Activated CD8-positive, alpha-beta memory T cell treated with anti-CD3 and anti-CD28 coated beads, Interleukin-2, amount 10 ng/mL, durations not matched to agents 7 days and 5 days (primary cell): ENCODE results near the gene CLDN14. TPM values are rescaled to one million over a fixed set of nuclear protein-coding genes. Genes with fewer than 3 reads are reported as not detected.

Experiments used
- ATAC-seq: fragments of 150-1000 bp; cut with Tn5 transposase; one replicate; pipeline ENCODE4 v1.10.0; 2021; ENCODE audit warnings: moderate library complexity
- CTCF ChIA-PET: fragments of 350-600 bp; sonication (Branson Sonifier 250); formaldehyde crosslinking; loops from one replicate; lab custom pipeline; 2021; ENCODE audit warnings: antibody characterized with exemption; lab: Charles Lee
- DNase-seq: peaks from one replicate; pipeline ENCODE4 v3.0.0-alpha.2; 2020
- H3K27ac Mint-ChIP-seq: one replicate; pipeline ENCODE4 v1.8.0; 2021; ENCODE audit warnings: mild to moderate bottlenecking, mixed read lengths
- H3K27me3 Mint-ChIP-seq: one replicate; pipeline ENCODE4 v1.8.0; 2021; ENCODE audit warnings: mixed read lengths
- H3K36me3 Mint-ChIP-seq: one replicate; pipeline ENCODE4 v1.8.0; 2021; ENCODE audit warnings: mild to moderate bottlenecking, mixed read lengths
- H3K4me1 Mint-ChIP-seq: one replicate; pipeline ENCODE4 v1.8.0; 2021; ENCODE audit warnings: mixed read lengths
- H3K4me3 Mint-ChIP-seq: one replicate; pipeline ENCODE4 v1.8.0; 2021; ENCODE audit warnings: mild to moderate bottlenecking, moderate library complexity, mixed read lengths
- H3K9me3 Mint-ChIP-seq: one replicate; pipeline ENCODE4 v1.8.0; 2022; ENCODE audit warnings: low read depth, mixed read lengths
- total RNA-seq, 2 experiments: library from RNA; stranded (reverse); gene quantifications; one replicate each; pipeline ENCODE4 v1.2.3, GENCODE V29; 2021

Gene CLDN14
- total RNA-seq, 2 experiments from 2014 or later, result not detected

DNA sequence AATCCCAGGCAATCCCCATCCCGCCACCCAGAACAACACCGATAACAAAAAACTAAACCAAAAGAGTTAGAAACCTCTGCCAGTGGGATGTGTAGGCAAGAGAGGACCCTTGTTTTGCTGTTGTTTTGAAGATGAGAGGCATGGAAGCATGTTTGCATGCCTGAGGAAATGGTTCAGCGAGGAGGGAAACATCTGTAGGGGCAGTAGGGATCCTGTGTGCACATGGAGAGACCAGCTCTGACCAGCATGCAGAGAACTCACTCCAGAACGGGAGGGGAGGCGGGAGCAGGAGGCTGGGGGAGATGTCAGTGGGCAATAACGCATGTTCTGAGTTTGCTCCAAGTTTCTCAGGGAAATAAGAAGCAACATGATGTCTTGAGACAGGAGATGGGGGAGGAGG, 5.3 kb downstream of the CLDN14 start:
- ATAC-seq, result no peak
- H3K27ac Mint-ChIP-seq, result no peak overlapping the region
- no peak overlapping the region for H3K4me3 Mint-ChIP-seq
- H3K36me3 Mint-ChIP-seq, result no peaks in the 10 kb centered on the region
- no peaks in the 10 kb centered on the region for H3K9me3 Mint-ChIP-seq
- H3K27me3 Mint-ChIP-seq, result peaks cover 13% of the 10 kb centered on the region
- CTCF ChIA-PET, result no interaction called here
- DNase-seq, result no peak
- peaks cover 8% of the 10 kb centered on the region for H3K4me1 Mint-ChIP-seq

DNA sequence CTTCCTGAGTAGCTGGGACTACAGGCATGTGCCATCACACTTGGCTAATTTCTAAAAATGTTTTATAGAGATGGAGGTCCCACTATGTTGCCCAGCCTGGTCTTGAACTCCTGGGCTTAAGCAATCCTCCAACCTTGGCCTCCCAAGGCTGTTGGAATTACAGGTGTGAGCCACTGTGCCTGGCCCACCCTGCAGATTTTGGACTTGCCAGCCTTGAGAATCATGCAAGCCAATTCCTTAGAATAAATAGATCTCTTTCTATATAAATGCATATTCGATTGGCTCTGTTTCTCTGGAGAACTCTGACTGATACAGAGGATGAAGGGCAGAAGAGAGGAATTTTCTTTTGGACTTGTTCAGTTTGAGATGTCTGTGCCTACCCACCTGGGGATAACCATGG, 6.7 kb downstream of the CLDN14 start:
- H3K27me3 Mint-ChIP-seq, result peaks cover 13% of the 10 kb centered on the region
- H3K4me1 Mint-ChIP-seq, result peaks cover 6% of the 10 kb centered on the region
- H3K9me3 Mint-ChIP-seq, result no peaks in the 10 kb centered on the region
- H3K36me3 Mint-ChIP-seq, result no peaks in the 10 kb centered on the region
- DNase-seq (no peak), ATAC-seq (no peak)
- no peak overlapping the region for H3K27ac Mint-ChIP-seq
- CTCF ChIA-PET, result no interaction called here
- no peak overlapping the region for H3K4me3 Mint-ChIP-seq

DNA sequence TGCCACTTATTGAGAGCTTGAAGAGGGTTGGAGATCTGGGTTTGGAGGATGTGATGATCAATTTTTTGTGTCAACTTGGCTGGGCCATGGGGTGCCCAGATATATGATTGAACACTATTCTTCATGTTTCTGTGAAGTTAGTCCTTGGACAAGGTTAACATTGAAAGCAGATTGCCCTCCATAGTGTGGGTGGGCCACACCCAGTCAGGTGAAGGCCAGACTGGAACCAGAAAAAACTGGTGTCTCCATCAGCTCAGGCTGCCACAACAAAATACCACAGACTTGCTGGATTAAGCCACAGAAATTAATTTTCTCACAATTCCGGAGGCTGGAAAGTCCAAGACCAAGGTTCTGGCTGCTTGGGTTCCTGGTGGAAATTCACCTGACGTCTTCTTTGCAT, 7.5 kb downstream of the CLDN14 start:
- CTCF ChIA-PET, result no interaction called here
- Mint-ChIP-seq H3K27ac (no peak overlapping the region), H3K36me3 (no peaks in the 10 kb centered on the region), H3K4me1 (peaks cover 6% of the 10 kb centered on the region), H3K4me3 (no peak overlapping the region), H3K27me3 (peaks cover 13% of the 10 kb centered on the region), H3K9me3 (no peaks in the 10 kb centered on the region)
- DNase-seq, result no peak
- no peak for ATAC-seq

DNA sequence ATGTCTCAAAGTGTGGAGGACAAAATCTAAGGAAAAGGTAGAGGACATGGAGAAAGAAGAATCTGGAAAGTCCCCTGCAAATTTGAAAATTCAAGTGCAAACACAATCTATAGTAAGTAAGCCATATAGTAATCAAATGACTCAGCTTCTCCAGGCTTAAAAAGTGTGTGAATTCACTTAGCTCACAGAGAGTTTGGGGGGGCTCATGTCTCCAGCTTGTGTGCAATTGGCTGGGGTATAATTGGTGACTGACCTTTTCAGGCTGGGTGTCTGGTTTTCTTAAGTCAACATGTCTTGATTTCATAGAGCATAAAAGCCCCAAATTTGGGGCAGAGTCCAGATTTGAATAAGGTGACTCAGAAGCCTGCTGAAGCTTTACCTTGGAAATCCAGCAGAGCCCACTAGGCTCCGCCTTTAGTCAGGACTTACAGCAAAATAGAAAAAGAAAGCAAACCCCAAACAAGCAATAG, 8.6 kb downstream of the CLDN14 start:
- Mint-ChIP-seq H3K4me3 (no peak overlapping the region), H3K4me1 (peaks cover 6% of the 10 kb centered on the region), H3K36me3 (no peaks in the 10 kb centered on the region), H3K27me3 (peaks cover 13% of the 10 kb centered on the region), H3K9me3 (no peaks in the 10 kb centered on the region), H3K27ac (no peak overlapping the region)
- ATAC-seq (no peak), DNase-seq (no peak)
- CTCF ChIA-PET, result interaction anchor here (1.3 kb wide), 1 partner anchor 34 kb away, joined by 4 read pairs; no protein-coding TSS in a partner anchor

DNA sequence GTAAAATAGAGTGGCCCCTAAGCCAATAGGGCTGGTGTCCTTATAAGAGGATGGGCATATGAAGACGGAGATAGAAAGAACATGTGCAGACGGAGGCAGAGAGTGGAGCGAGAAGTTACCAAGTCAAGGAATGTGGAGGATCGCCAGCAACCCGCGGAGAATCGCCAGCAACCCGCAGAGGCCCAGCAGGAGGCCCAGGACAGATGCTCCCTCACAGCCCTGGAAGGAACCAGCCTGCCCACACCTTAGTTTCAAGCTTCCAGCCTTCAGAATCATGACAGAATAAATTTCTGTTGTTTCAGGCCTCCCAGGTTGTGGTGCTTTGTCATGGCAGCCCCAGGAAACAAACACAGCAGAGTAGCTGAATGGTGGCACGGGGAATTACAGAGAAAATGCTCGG, 9.6 kb downstream of the CLDN14 start:
- DNase-seq, result no peak
- Mint-ChIP-seq H3K9me3 (no peaks in the 10 kb centered on the region), H3K4me1 (peaks cover 6% of the 10 kb centered on the region), H3K4me3 (no peak overlapping the region), H3K27me3 (peaks cover 13% of the 10 kb centered on the region), H3K27ac (no peak overlapping the region), H3K36me3 (no peaks in the 10 kb centered on the region)
- no peak for ATAC-seq
- CTCF ChIA-PET, result no interaction called here

DNA sequence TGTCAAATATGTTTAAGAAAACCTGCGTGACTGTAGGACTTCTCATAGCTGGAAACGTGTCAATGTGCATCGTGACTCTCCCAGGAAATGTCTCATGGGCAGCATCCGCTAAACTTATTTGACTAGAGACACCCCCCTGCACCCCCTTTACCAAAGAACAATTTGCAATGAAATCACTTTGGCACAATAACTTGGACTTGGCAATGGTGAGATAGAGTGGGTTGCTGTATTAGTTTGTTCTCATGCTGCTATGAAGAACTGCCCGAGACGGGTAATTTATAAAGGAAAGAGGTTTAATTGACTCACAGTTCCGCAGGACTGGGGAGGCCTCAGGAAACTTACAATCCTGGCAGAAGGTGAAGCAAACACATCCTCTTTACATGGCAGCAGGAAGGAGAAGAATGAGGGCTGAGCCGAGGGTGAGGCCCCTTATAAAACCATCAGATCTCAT, 13.8 kb downstream of the CLDN14 start:
- peaks cover 4% of the 10 kb centered on the region for H3K4me1 Mint-ChIP-seq
- CTCF ChIA-PET, result no interaction called here
- no peaks in the 10 kb centered on the region for H3K36me3 Mint-ChIP-seq
- H3K4me3 Mint-ChIP-seq, result no peak overlapping the region
- no peak for ATAC-seq
- peaks cover 6% of the 10 kb centered on the region for H3K27me3 Mint-ChIP-seq
- no peak for DNase-seq
- H3K9me3 Mint-ChIP-seq, result no peaks in the 10 kb centered on the region
- no peak overlapping the region for H3K27ac Mint-ChIP-seq

DNA sequence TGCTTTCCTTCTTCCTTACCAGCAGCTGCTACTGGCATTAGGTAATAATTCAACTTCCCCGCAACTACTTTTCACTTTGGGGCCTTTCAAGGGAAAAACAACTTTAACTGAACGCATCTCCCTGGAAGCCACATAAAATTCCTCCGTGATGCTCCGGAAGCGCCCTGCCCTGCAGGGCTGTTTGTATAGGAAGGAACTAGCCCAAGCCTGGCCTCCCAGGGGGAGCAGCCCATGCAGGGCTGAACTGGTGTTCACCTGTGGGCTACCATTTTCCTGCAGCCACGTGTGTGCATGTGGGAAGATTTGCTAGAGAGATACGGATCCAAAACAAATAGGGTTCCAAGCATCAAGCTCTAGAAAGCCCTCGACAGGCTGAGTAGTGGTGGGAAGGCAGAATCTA, 14.4 kb downstream of the CLDN14 start:
- CTCF ChIA-PET, result no interaction called here
- no peak overlapping the region for H3K27ac Mint-ChIP-seq

DNA sequence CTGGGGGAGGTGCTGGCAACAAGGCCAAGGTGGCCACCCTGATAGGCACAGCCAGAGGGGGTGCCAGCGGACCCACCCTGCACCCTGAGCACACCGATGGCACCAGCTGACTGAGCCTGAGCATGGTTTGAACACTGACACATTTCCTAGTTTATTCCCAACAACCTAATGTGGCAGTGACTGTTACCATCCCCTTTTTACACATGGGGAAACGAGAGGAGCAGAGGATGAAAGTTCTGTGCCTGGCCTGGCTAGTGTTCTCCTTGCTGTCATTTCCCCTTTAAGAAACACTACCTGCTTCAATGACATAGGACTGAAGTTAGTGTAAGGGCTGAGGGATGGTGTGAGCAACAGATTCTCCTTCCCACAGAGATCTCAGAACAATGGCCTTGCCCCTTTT, 15.3 kb downstream of the CLDN14 start:
- no peaks in the 10 kb centered on the region for H3K4me1 Mint-ChIP-seq
- CTCF ChIA-PET, result no interaction called here
- no peak overlapping the region for H3K4me3 Mint-ChIP-seq
- no peaks in the 10 kb centered on the region for H3K9me3 Mint-ChIP-seq
- H3K36me3 Mint-ChIP-seq, result no peaks in the 10 kb centered on the region
- H3K27ac Mint-ChIP-seq, result no peak overlapping the region
- no peak for DNase-seq
- peaks cover 4% of the 10 kb centered on the region for H3K27me3 Mint-ChIP-seq
- ATAC-seq, result no peak

More for the DNA sequence above, 14.4 kb downstream of the CLDN14 start:
- Mint-ChIP-seq H3K36me3 (no peaks in the 10 kb centered on the region), H3K4me1 (no peaks in the 10 kb centered on the region), H3K4me3 (no peak overlapping the region), H3K9me3 (no peaks in the 10 kb centered on the region), H3K27me3 (peaks cover 4% of the 10 kb centered on the region)
- DNase-seq (no peak), ATAC-seq (no peak)

DNA sequence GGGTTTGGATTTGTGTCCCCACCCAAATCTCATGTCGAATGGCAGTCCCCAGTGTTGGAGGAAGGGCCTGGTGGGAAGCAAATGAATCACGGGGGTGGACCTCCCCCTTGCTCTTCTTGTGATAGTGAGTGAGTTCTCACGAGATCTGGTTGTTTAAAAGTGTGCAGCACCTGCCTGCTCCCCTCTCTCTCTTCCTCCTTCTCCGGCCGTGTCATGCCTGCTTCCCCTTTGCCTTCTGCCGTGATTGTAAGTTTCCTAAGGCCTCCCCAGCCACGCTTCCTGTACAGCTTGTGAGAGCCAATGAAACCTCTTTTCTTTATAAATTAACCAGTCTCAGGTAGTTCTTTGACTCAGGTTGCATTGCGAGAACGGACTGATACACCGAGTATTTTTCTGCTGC, 15.9 kb downstream of the CLDN14 start:
- ATAC-seq (no peak), DNase-seq (no peak)
- no peak overlapping the region for H3K4me3 Mint-ChIP-seq
- CTCF ChIA-PET, result no interaction called here
- H3K9me3 Mint-ChIP-seq, result no peaks in the 10 kb centered on the region
- no peak overlapping the region for H3K27ac Mint-ChIP-seq
- H3K4me1 Mint-ChIP-seq, result no peaks in the 10 kb centered on the region
- peaks cover 4% of the 10 kb centered on the region for H3K27me3 Mint-ChIP-seq
- H3K36me3 Mint-ChIP-seq, result no peaks in the 10 kb centered on the region

DNA sequence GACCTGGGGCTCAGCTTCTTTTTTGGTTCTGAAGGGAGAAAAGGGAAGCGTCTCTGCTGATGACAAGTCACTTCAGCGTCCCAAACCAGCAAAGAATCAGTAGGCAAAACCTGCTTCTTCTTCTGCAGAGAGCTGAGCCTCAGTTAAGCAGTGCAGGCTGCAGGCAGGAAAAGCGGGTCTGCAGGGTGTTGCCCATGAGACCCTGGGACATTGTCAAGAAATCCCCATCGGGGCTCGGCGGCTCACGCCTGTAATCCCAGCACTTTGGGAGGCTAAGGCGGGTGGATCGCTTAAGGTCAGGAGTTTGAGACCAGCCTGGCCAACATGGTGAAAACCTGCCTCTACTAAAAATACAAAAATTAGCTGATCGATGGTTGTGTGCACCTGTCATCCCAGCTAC, 16.7 kb downstream of the CLDN14 start:
- ATAC-seq, result no peak
- no peaks in the 10 kb centered on the region for H3K4me1 Mint-ChIP-seq
- CTCF ChIA-PET, result no interaction called here
- no peak overlapping the region for H3K27ac Mint-ChIP-seq
- no peaks in the 10 kb centered on the region for H3K36me3 Mint-ChIP-seq
- no peak overlapping the region for H3K4me3 Mint-ChIP-seq
- peaks cover 4% of the 10 kb centered on the region for H3K27me3 Mint-ChIP-seq
- H3K9me3 Mint-ChIP-seq, result no peaks in the 10 kb centered on the region
- DNase-seq, result no peak

DNA sequence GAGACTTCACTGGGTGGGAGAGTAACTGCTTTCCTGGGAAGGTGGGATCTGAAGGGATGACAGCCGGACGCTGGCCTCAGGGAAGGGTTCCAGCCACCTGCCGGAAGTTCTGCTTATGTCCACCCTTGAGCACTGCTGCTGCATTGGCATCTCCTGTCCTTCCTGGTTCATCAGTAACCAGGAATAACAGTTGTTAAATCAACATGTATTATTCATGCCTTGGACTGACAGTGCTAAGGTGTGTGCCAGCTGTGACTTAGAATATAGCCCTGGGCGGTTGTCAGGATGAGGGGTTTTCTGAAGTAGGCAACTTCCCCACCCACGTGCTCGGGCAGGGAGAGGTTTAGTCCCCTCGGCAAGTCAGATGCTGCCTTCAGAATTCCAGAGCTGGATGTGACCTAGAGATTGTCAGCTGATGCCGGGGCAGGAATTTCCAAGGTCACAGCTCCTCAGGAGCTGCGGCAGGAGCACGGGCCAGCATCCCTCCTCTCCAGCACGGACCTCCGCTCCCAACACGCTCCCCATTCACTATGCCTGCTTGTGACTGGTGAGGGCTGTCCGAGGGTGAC, 17.9 kb downstream of the CLDN14 start:
- CTCF ChIA-PET, result no interaction called here

DNA sequence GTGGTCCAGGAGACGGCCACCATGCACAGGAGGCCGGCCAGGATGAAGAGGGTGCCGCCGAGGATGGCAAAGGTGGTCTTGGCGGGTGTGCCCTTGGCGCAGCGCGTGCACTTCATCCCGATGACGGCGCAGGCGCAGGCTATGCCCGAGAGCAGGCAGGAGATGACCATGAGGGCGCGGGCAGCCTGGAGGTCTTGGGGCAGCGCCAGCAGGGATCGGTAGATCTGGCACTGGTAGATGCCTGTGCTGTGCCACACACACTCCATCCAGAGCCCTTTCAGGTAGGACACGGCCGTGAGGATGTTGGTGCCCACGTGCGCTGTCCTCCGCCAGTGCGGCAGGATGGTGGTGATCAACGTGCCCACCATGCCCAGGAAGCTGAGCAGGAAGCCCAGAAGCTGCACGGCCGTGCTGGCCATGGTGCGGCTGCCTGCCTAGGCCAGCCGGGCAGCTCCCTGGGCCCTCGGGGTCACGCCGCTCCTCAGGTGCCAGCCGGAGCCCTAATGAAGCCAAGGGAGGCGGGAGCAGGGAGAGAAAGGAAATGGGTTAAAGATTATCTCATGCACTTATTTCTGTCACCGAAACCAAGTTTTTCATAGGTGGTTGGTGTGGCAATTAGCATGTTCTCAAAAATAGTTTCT, 18.5 kb downstream of the CLDN14 start:
- Mint-ChIP-seq H3K36me3 (no peaks in the 10 kb centered on the region), H3K4me3 (no peak overlapping the region), H3K9me3 (no peaks in the 10 kb centered on the region), H3K4me1 (no peaks in the 10 kb centered on the region), H3K27me3 (peaks cover 4% of the 10 kb centered on the region), H3K27ac (no peak overlapping the region)
- ATAC-seq (no peak), DNase-seq (no peak)
- CTCF ChIA-PET, result no interaction called here

More for the DNA sequence above, 17.9 kb downstream of the CLDN14 start:
- Mint-ChIP-seq H3K36me3 (no peaks in the 10 kb centered on the region), H3K27me3 (peaks cover 4% of the 10 kb centered on the region), H3K4me3 (no peak overlapping the region), H3K4me1 (no peaks in the 10 kb centered on the region), H3K9me3 (no peaks in the 10 kb centered on the region), H3K27ac (no peak overlapping the region)
- DNase-seq (no peak), ATAC-seq (no peak)

DNA sequence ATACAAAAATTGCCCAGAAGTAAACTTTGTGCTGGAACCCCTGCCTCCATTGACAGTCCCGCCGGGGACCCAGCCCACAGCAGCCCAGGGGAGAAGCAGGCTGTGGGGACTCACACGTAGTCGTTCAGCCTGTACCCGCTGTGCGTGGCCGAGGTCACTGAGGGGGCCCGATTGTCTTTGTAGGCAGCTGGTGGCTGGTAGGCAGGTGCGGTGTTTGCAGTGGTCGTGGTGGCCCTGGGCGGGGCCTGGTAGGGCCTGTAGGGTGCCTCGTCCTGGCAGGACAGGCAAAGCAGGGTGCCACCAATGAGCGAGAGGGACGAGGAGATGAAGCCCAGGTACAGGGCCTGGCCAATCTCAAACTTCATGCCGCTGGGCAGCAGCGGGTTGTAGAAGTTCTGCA, 19.1 kb downstream of the CLDN14 start:
- no peak overlapping the region for H3K27ac Mint-ChIP-seq
- no peak for ATAC-seq
- H3K36me3 Mint-ChIP-seq, result no peaks in the 10 kb centered on the region
- H3K4me3 Mint-ChIP-seq, result no peak overlapping the region
- H3K4me1 Mint-ChIP-seq, result no peaks in the 10 kb centered on the region
- H3K27me3 Mint-ChIP-seq, result peaks cover 4% of the 10 kb centered on the region
- CTCF ChIA-PET, result no interaction called here
- DNase-seq, result no peak
- no peaks in the 10 kb centered on the region for H3K9me3 Mint-ChIP-seq

DNA sequence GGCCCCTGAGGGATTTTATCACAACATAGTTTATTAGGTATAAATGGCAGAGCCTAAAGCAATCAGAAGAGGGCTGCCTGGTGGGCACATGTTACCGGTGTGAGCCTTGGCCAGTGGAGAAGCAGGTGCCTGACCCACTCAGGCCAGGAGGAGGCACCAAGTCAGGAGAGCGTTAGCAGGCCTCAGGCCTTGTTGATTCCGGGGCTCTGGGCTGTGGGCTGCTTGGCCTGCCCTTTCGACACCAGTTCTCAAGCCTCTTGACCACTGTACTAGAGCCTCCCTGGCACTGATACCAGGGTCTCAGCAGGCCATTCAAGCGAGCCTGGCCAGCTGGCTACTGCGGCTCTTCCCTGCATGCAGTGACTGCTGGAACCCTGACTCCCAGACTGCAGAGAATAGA, 20.8 kb downstream of the CLDN14 start:
- CTCF ChIA-PET, result no interaction called here
- no peaks in the 10 kb centered on the region for H3K9me3 Mint-ChIP-seq
- no peaks in the 10 kb centered on the region for H3K36me3 Mint-ChIP-seq
- peaks cover 9% of the 10 kb centered on the region for H3K27me3 Mint-ChIP-seq
- no peak for ATAC-seq
- no peak overlapping the region for H3K4me3 Mint-ChIP-seq
- no peak overlapping the region for H3K27ac Mint-ChIP-seq
- no peaks in the 10 kb centered on the region for H3K4me1 Mint-ChIP-seq
- no peak for DNase-seq
